ENCODE results near the gene FBXO11.

FBXO11 gene

GRCh38 chr2:47850198-47850597, 56.1 kb downstream of the FBXO11 start:
- TF ChIP-seq ZFX (IDR thresholded peaks at IDR 0.05) (no peak), CTCF (conservative IDR thresholded peaks at IDR 0.05) (no peak)
- no peak overlapping the region for H3K27ac ChIP-seq

- TF ChIP-seq CTCF (conservative IDR thresholded peaks at IDR 0.05) (no peak), ZFX (IDR thresholded peaks at IDR 0.05) (no peak)
- H3K27ac ChIP-seq: no peak overlapping the region
These were observed 56.9 kb downstream of the FBXO11 start for GRCh38 chr2:47849368-47849767.

- no peak overlapping the region for H3K27ac ChIP-seq
- TF ChIP-seq CTCF (conservative IDR thresholded peaks at IDR 0.05): no peak
- no peak for TF ChIP-seq ZFX (IDR thresholded peaks at IDR 0.05)
These were observed 62.1 kb downstream of the FBXO11 start for GRCh38 chr2:47844162-47844561.

- TF ChIP-seq CTCF (conservative IDR thresholded peaks at IDR 0.05) (no peak), ZFX (IDR thresholded peaks at IDR 0.05) (no peak)
- H3K27ac ChIP-seq: no peak overlapping the region
These were observed 62.9 kb downstream of the FBXO11 start for GRCh38 chr2:47843407-47843806.

- no peak overlapping the region for H3K27ac ChIP-seq
- TF ChIP-seq CTCF (conservative IDR thresholded peaks at IDR 0.05): no peak
- TF ChIP-seq ZFX (IDR thresholded peaks at IDR 0.05): no peak
These were observed 63.5 kb downstream of the FBXO11 start for GRCh38 chr2:47842846-47843245.

GRCh38 chr2:47838686-47839085, 67.6 kb downstream of the FBXO11 start:
- TF ChIP-seq ZFX (IDR thresholded peaks at IDR 0.05) (no peak), CTCF (conservative IDR thresholded peaks at IDR 0.05) (no peak)
- no peak overlapping the region for H3K27ac ChIP-seq

GRCh38 chr2:47838249-47838648, 68.0 kb downstream of the FBXO11 start:
- TF ChIP-seq ZFX (IDR thresholded peaks at IDR 0.05) (no peak), CTCF (conservative IDR thresholded peaks at IDR 0.05) (no peak)
- H3K27ac ChIP-seq: no peak overlapping the region
